HUES48 (cell line): ENCODE results near the gene MFSD8.
"Not testable (repeated sequence)": the region's sequence is repeated elsewhere in the genome, so short reads cannot be mapped to it uniquely, and the experiment has no call there.

ENCODE experiments used
- H3K27ac ChIP-seq: one replicate; pipeline ENCODE4 v1.7.0; 2013; ENCODE audit warnings: low read depth, low read length, inconsistent platforms
- H3K27me3 ChIP-seq: 2 replicates; pipeline ENCODE4 v1.6.1; 2013; ENCODE audit warnings: mild to moderate bottlenecking, low read length; ENCODE audit not compliant: control insufficient read depth, insufficient read depth
- H3K36me3 ChIP-seq: 2 replicates; pipeline ENCODE4 v1.6.1; 2013; ENCODE audit warnings: low read length; ENCODE audit not compliant: control insufficient read depth, insufficient read depth
- H3K4me1 ChIP-seq: 2 replicates; pipeline ENCODE4 v1.6.1; 2013; ENCODE audit warnings: mild to moderate bottlenecking, low read length; ENCODE audit not compliant: control insufficient read depth, insufficient read depth
- H3K4me3 ChIP-seq: 2 replicates; pipeline ENCODE4 v1.5.1; 2013; ENCODE audit warnings: mild to moderate bottlenecking, low read depth, low read length
- H3K9ac ChIP-seq: 2 replicates; pipeline ENCODE4 v1.6.1; 2013; ENCODE audit warnings: mild to moderate bottlenecking, low read depth, low read length, moderate library complexity
- H3K9me3 ChIP-seq: 2 replicates; pipeline ENCODE4 v1.6.1; 2013; ENCODE audit warnings: low read length; ENCODE audit not compliant: control insufficient read depth, insufficient read depth

Gene MFSD8

GRCh38 chr4:127975121-127975770 is 10.3 kb upstream of the MFSD8 start:
- Histone ChIP-seq H3K27ac (no peak overlapping the region), H3K9ac (no peak overlapping the region), H3K27me3 (no peaks in the 10 kb centered on the region), H3K36me3 (peaks cover 17% of the 10 kb centered on the region), H3K4me1 (0 out of 2 replicates have a peak, but pooled peaks cover 5% of the 10 kb centered on the region), H3K4me3 (no peak overlapping the region), H3K9me3 (no peaks in the 10 kb centered on the region)

- not testable (repeated sequence) for H3K4me1 ChIP-seq, H3K9ac ChIP-seq, H3K9me3 ChIP-seq, H3K27ac ChIP-seq, H3K4me3 ChIP-seq, H3K27me3 ChIP-seq
- peaks cover 17% of the 10 kb centered on the region for H3K36me3 ChIP-seq
These were observed 6.0 kb upstream of the MFSD8 start for GRCh38 chr4:127970925-127971324.

GRCh38 chr4:127968586-127968985 is 3.6 kb upstream of the MFSD8 start:
- no peaks in the 10 kb centered on the region for H3K9me3 ChIP-seq
- H3K4me3 ChIP-seq, result no peak overlapping the region
- no peak overlapping the region for H3K9ac ChIP-seq
- no peaks in the 10 kb centered on the region for H3K27me3 ChIP-seq
- H3K4me1 ChIP-seq, result 0 out of 2 replicates have a peak, but pooled peaks cover 5% of the 10 kb centered on the region
- H3K36me3 ChIP-seq, result peaks cover 9% of the 10 kb centered on the region
- no peak overlapping the region for H3K27ac ChIP-seq

GRCh38 chr4:127967141-127967775 is 2.3 kb upstream of the MFSD8 start:
- Histone ChIP-seq H3K27me3 (no peaks in the 10 kb centered on the region), H3K4me3 (no peak overlapping the region), H3K9me3 (no peaks in the 10 kb centered on the region), H3K9ac (no peak overlapping the region), H3K27ac (no peak overlapping the region), H3K4me1 (0 out of 2 replicates have a peak, but pooled peaks cover 4% of the 10 kb centered on the region), H3K36me3 (peaks cover 13% of the 10 kb centered on the region)

- Histone ChIP-seq H3K27me3 (no peaks in the 10 kb centered on the region), H3K4me3 (peak overlapping the region; percentile 82), H3K27ac (peak overlapping the region; percentile 94)
These were observed 816 bp upstream of the MFSD8 start for GRCh38 chr4:127965803-127966175.

GRCh38 chr4:127964426-127965061 is 429 bp downstream of the MFSD8 start:
- H3K9ac ChIP-seq, result peak overlapping the region; percentile 78
- H3K27me3 ChIP-seq, H3K4me1 ChIP-seq, H3K9me3 ChIP-seq: not testable (repeated sequence)
- peaks cover 13% of the 10 kb centered on the region for H3K36me3 ChIP-seq
- peak overlapping the region; percentile 82 for H3K4me3 ChIP-seq
- H3K27ac ChIP-seq, result peak overlapping the region; percentile 87

More at GRCh38 chr4:127965803-127966175, 816 bp upstream of the MFSD8 start:
- Histone ChIP-seq H3K4me1 (no peaks in the 10 kb centered on the region), H3K36me3 (peaks cover 13% of the 10 kb centered on the region), H3K9ac (peak overlapping the region; percentile 82), H3K9me3 (no peaks in the 10 kb centered on the region)

- Histone ChIP-seq H3K36me3 (peaks cover 13% of the 10 kb centered on the region), H3K4me3 (peak overlapping the region; percentile 82)
- not testable (repeated sequence) for H3K27me3 ChIP-seq, H3K27ac ChIP-seq, H3K4me1 ChIP-seq, H3K9ac ChIP-seq, H3K9me3 ChIP-seq
These were observed 1.2 kb downstream of the MFSD8 start for GRCh38 chr4:127963633-127964398.

GRCh38 chr4:127959794-127960193 is 5.2 kb downstream of the MFSD8 start:
- H3K9me3 ChIP-seq, result no peaks in the 10 kb centered on the region
- no peak overlapping the region for H3K27ac ChIP-seq
- no peak overlapping the region for H3K9ac ChIP-seq
- peaks cover 23% of the 10 kb centered on the region for H3K36me3 ChIP-seq
- H3K4me1 ChIP-seq, result no peaks in the 10 kb centered on the region
- no peaks in the 10 kb centered on the region for H3K27me3 ChIP-seq
- no peak overlapping the region for H3K4me3 ChIP-seq

- no peaks in the 10 kb centered on the region for H3K4me1 ChIP-seq
- H3K9ac ChIP-seq, result no peak overlapping the region
- H3K4me3 ChIP-seq, result no peak overlapping the region
These were observed 7.9 kb downstream of the MFSD8 start for GRCh38 chr4:127957105-127957504.

GRCh38 chr4:127936974-127937373 is 28.0 kb downstream of the MFSD8 start:
- H3K9me3 ChIP-seq, result no peaks in the 10 kb centered on the region
- no peaks in the 10 kb centered on the region for H3K4me1 ChIP-seq
- H3K9ac ChIP-seq, result no peak overlapping the region
- H3K4me3 ChIP-seq, result no peak overlapping the region
- H3K27ac ChIP-seq, result no peak overlapping the region
- peaks cover 25% of the 10 kb centered on the region for H3K36me3 ChIP-seq
- H3K27me3 ChIP-seq, result no peaks in the 10 kb centered on the region

More at GRCh38 chr4:127957105-127957504, 7.9 kb downstream of the MFSD8 start:
- H3K9me3 ChIP-seq, result no peaks in the 10 kb centered on the region
- no peak overlapping the region for H3K27ac ChIP-seq
- H3K36me3 ChIP-seq, result peaks cover 20% of the 10 kb centered on the region
- H3K27me3 ChIP-seq, result no peaks in the 10 kb centered on the region
